ENCODE results near the gene ATP2C1. TPM values are rescaled to one million over a fixed set of nuclear protein-coding genes. Genes with fewer than 3 reads are reported as not detected.

The ATP2C1 gene
- total and polyA plus RNA-seq, 9 of the 15 experiments (the other 6 are each of a cell fraction or from before 2014, with no cell fraction given): 10.0 to 53.5 (median 27.9) TPM

- FAIRE-seq (no peak), DNase-seq (ENCODE audit: extremely low read depth in 1 of 4, low spot score in 3 of 4) (no peak), ATAC-seq (no peak)
- ChIA-PET POLR2A (no interaction called here), CTCF (ENCODE audit: low intra/inter-chr PET ratio) (no interaction called here)
- H3K27me3 ChIP-seq (ENCODE audit: control insufficient read depth in 2 of 2, insufficient read depth in 2 of 2, low read length in 2 of 2): no peaks in the 10 kb centered on the region
- no TSS peak for BruUV-seq (replicated peaks)
- H3K4me3 ChIP-seq: no peak overlapping the region
- intact Hi-C loops (cut with micrococcal nuclease): no loop called here
- H4K20me1 ChIP-seq (replicated peaks; ENCODE audit: control insufficient read depth, insufficient read depth, low read length): no peaks in the 10 kb centered on the region
- H3K79me2 ChIP-seq (ENCODE audit: control insufficient read depth, insufficient read depth, low read length): no peaks in the 10 kb centered on the region
- no peak overlapping the region for H3K4me2 ChIP-seq (ENCODE audit: insufficient read depth, low read length)
- no peak for TF ChIP-seq MTA1 (IDR thresholded peaks at IDR 0.05; ENCODE audit: borderline replicate concordance)
- no peak for TF ChIP-seq HMG20B (CRISPR knock-in tag; IDR thresholded peaks at IDR 0.05)
- no peak for TF ChIP-seq ZNF263 (CRISPR knock-in tag; IDR thresholded peaks at IDR 0.05; ENCODE audit: borderline replicate concordance)
- no peak for TF ChIP-seq ZNF395 (CRISPR knock-in tag; IDR thresholded peaks at IDR 0.05)
- no peak for TF ChIP-seq HMG20A (CRISPR knock-in tag; conservative IDR thresholded peaks at IDR 0.05)
- TF ChIP-seq ZNF551 (CRISPR knock-in tag; IDR thresholded peaks at IDR 0.05): no peak
- in situ Hi-C loops (cut with MboI): no loop called here
- peaks cover 30% of the 10 kb centered on the region; the same call in 2 of the 3 replicates for H3K36me3 ChIP-seq (ENCODE audit: control insufficient read depth, insufficient read depth, low read length)
- H3K4me1 ChIP-seq (replicated peaks in 1 of 2; ENCODE audit: control insufficient read depth in 2 of 2, insufficient read depth in 2 of 2, low read length in 2 of 2): no peaks in the 10 kb centered on the region
- H3K27ac ChIP-seq (ENCODE audit: extremely low read depth, low read depth, low read length): no peak overlapping the region
- H3K9ac ChIP-seq (ENCODE audit: insufficient read depth in 1 of 2, low read depth in 2 of 2, low read length in 2 of 2): no peak overlapping the region
- no peaks in the 10 kb centered on the region for H3K9me3 ChIP-seq (replicated peaks; ENCODE audit: control insufficient read depth, insufficient read depth, low read depth, low read length)
- H3K9me1 ChIP-seq (ENCODE audit: control insufficient read depth, insufficient read depth, low read length): no peaks in the 10 kb centered on the region
- no peak overlapping the region for H2AFZ ChIP-seq (ENCODE audit: low read depth, low read length)
Observed at GRCh38 chr3:130971208-130971607, 77.3 kb downstream of the ATP2C1 start.
